Activated CD4-positive, alpha-beta memory T cell treated with anti-CD3 and anti-CD28 coated beads, Interleukin-2, amount 10 ng/mL, durations not matched to agents 7 days and 5 days (primary cell): ENCODE data around the gene PFKFB4. TPM values are rescaled to one million over a fixed set of nuclear protein-coding genes. Genes with fewer than 3 reads are reported as not detected.

Source experiments
- CTCF ChIA-PET: fragments of 350-600 bp; sonication (Branson Sonifier 250); formaldehyde crosslinking; loops from one replicate; lab custom pipeline; 2021; ENCODE audit warnings: antibody characterized with exemption, inconsistent platforms; lab: Charles Lee
- POLR2A ChIA-PET: fragments of 350-600 bp; sonication (Branson Sonifier 250); formaldehyde crosslinking; loops from one replicate; lab custom pipeline; 2021; ENCODE audit warnings: antibody characterized with exemption; lab: Charles Lee
- DNase-seq: peaks from one replicate; pipeline ENCODE4 v3.0.0-alpha.2; 2020
- H3K27ac Mint-ChIP-seq: one replicate; pipeline ENCODE4 v1.8.0; 2021; ENCODE audit warnings: mild to moderate bottlenecking, mixed read lengths
- H3K27me3 Mint-ChIP-seq: one replicate; pipeline ENCODE4 v1.8.0; 2021; ENCODE audit warnings: mixed read lengths
- H3K36me3 Mint-ChIP-seq: one replicate; pipeline ENCODE4 v1.8.0; 2021; ENCODE audit warnings: low read depth, mixed read lengths
- H3K4me1 Mint-ChIP-seq: one replicate; pipeline ENCODE4 v1.8.0; 2021; ENCODE audit warnings: mixed read lengths
- H3K4me3 Mint-ChIP-seq: one replicate; pipeline ENCODE4 v1.8.0; 2021; ENCODE audit warnings: mild to moderate bottlenecking, mixed read lengths
- H3K9me3 Mint-ChIP-seq: one replicate; pipeline ENCODE4 v1.8.0; 2021; ENCODE audit warnings: mixed read lengths
- total RNA-seq, 2 experiments: library from RNA; stranded (reverse); gene quantifications; one replicate each; pipeline ENCODE4 v1.2.3, GENCODE V29; 2021

PFKFB4 gene
- 10 to 100 TPM; 33.3 to 34.4 TPM for total RNA-seq

DNA sequence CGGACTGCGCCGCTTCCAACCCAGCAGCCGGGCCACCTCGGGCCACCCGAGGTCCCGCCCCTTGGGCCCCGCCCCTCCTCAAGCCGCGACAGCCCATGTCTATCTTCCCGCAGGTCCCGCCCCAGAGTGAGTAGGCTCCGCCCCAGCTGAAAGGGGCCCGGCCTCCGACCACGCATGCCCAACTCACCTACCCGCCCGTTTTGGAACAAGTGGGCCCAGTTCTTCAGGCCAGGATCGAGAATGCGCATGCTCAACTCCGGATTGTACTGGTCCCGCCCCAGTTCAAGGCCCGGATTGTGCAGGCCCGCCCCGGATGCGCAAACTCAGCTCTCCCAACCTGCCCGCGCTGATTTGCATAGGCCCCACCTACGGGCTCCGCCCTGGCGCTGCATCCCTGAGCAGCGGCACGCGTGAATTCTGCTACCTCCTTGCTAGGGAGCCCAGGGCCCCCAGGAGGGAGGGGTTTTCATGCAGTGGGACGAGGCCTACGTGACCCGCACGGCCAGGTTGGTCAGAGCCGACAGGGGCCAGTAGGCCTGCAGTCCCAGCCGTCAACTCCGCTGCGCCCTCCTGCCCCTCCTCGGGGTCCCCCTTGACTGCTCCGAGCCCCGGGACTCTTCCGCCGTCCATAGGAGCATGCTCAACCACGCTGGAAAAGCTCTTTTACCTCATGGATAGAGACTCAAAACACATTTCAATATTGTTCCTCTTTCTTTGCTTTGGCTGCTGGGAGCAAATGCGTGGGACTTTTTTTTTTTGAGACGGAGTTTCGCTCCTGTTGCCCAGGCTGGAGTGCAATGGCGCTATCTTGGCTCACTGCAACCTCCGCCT lies at the start of gene PFKFB4:
TSS of gene PFKFB4 (minus strand) at position 8 of the 831 bp plus-strand sequence. CDS start 26 bp downstream, outside the sequence.
- Mint-ChIP-seq H3K27me3 (no peaks in the 10 kb centered on the region), H3K36me3 (peaks cover 15% of the 10 kb centered on the region), H3K4me1 (peaks cover 49% of the 10 kb centered on the region), H3K27ac (peak within 1 kb of the TSS; percentile 74), H3K9me3 (no peaks in the 10 kb centered on the region), H3K4me3 (peak within 1 kb of the TSS; percentile 79)
- CTCF ChIA-PET, result interaction anchor here (0.6 to 13.5 kb wide), 19 partner anchors 8 to 413 kb away, joined by 3 to 180 read pairs (median 4); partner anchors contain the start of genes CCDC51, NCKIPSD, SLC26A6 and TMA7
- POLR2A ChIA-PET, result interaction anchor here (0.6 to 4.7 kb wide), 9 partner anchors 10 to 450 kb away, joined by 3 to 25 read pairs (median 4); partner anchors contain the start of genes CCDC51, SLC26A6, TMA7 and WDR6
- DNase-seq, result peak; percentile 100

DNA sequence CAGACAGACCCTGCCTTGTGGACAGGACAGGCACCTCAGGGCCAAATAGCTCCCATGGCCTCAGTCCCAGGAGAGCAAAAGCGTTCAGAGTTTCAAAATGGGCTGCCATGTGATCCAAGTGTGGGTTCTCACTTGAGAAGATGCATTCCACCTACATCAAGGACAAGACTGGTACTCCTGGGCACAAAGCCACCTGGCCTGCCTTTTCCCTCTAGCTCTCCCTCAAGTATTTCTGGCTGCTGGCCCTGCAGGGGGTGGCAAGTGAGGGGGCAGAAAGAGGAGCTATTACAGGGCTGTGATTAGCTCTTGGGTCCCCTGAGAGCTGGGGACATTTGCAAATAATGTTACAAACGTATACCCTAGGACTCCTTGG lies 45.0 kb upstream of the PFKFB4 start:
- Mint-ChIP-seq H3K4me3 (no peak overlapping the region), H3K27me3 (no peaks in the 10 kb centered on the region), H3K27ac (no peak overlapping the region), H3K9me3 (no peaks in the 10 kb centered on the region), H3K4me1 (no peaks in the 10 kb centered on the region), H3K36me3 (peaks cover 66% of the 10 kb centered on the region)
- ChIA-PET CTCF (no interaction called here), POLR2A (interaction anchor here (1.4 kb wide), 1 partner anchor 11 kb away, joined by 5 read pairs; no protein-coding TSS in a partner anchor)
- DNase-seq, result no peak

DNA sequence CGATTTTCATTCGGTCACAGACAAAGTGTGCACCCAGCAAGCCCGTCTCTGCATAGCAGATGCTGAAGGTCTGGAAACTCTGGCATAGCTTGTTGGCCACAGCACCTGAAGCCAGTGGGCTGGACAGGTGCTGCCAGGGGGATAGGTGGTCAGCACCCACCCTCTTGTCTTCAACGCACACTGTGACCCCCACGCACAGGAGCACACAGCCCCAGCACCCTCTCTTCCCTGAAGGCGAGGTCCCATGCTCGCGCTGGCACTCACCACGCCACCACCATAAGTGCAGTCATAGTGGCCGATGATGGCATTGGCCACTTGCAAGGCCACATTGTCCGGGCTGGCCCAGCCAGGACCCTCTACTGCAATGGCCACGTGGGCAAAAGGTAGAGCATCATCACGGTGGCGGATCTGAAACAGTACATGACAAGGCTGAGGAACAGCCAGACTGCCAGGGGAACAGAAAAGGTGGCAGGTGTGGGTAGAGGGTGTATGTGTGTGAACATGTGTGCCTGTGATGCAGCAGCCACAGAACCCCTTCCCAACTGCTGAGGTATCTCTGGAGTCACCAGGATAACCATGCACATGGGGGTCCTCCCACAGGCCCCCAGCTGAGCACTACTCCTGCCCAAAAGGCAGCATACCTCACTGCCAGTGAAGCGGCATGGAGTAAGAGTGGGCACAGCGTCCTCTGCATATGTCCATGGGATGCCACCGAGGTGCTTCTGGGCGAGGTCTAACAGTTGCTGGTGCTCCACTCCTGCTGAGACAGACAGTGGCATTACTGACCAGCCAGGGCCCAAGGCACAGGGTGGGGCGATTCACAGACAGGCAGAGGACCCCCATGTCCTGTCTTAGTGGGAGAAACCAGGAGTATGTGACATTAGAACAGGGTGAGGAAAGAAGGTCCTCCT lies 44.4 kb upstream of the PFKFB4 start:
- no peak for DNase-seq
- H3K36me3 Mint-ChIP-seq, result peaks cover 65% of the 10 kb centered on the region
- POLR2A ChIA-PET, result interaction anchor here (1.4 kb wide), 1 partner anchor 12 kb away, joined by 5 read pairs; no protein-coding TSS in a partner anchor
- peaks cover 3% of the 10 kb centered on the region for H3K27me3 Mint-ChIP-seq
- CTCF ChIA-PET, result no interaction called here
- H3K9me3 Mint-ChIP-seq, result no peaks in the 10 kb centered on the region
- no peak overlapping the region for H3K27ac Mint-ChIP-seq
- H3K4me1 Mint-ChIP-seq, result peaks cover 2% of the 10 kb centered on the region
- no peak overlapping the region for H3K4me3 Mint-ChIP-seq

DNA sequence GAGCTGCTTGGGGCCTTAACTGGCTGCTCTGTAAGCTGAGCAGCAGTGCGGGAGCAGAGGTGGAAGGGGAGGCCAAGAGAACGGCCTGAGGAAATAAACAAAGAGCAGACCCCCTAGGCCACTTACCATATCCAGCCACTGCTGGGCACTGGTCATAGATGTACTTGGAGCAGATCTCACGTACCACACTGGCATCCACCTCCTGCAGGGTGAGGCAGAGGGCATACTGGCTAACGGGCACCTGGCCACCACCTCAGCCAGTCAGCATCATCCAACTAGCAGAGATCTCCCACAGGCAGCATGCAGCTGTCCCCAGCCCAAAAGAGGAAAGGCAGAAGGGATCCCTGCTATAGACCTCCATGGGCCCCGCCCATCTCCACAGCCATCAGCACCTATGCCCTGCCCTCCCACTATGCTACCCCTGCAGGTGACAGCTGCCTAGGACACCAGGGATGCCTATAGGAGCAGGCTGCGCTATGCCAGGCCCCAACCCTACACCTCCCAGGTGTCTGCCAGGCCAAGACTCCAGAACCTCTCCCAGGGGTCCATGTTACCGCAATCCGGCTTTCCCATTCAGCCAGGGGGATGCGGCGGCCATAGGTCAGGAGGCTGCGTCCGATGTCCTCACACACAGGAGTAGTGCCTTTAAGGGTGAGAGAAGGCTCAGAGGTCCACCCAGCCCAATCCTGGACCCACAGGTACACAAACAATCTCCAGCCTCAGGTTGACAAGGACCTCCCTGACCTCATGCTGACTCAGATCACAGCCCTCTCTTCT lies 43.1 kb upstream of the PFKFB4 start:
- Mint-ChIP-seq H3K4me3 (no peak overlapping the region), H3K27me3 (peaks cover 8% of the 10 kb centered on the region), H3K36me3 (peaks cover 54% of the 10 kb centered on the region), H3K4me1 (peaks cover 2% of the 10 kb centered on the region), H3K9me3 (no peaks in the 10 kb centered on the region), H3K27ac (no peak overlapping the region)
- ChIA-PET POLR2A (no interaction called here), CTCF (no interaction called here)
- no peak for DNase-seq

DNA sequence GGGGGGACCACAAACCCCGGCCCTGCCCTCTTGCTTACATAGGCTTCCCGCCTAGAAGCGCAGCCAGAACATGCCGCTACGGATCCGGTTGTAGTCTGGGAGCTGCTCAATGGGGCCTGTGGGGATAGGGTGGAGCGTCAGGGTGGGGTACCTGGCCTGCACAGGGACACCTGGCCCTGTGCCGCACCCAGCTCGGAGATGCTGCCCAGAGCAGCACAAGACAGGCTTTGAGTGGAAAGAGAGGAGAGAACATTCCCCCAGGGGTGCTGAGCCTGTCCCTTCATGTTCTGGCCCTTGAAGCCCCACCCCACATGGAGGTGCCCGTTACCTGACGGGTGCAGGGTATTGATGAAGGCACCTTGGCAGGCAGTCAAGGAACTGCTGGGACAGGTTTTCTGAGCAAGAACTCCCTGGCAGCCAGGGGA lies 42.5 kb upstream of the PFKFB4 start:
- Mint-ChIP-seq H3K4me1 (peaks cover 7% of the 10 kb centered on the region), H3K9me3 (no peaks in the 10 kb centered on the region), H3K27me3 (peaks cover 13% of the 10 kb centered on the region), H3K4me3 (no peak overlapping the region), H3K27ac (no peak overlapping the region), H3K36me3 (peaks cover 48% of the 10 kb centered on the region)
- no peak for DNase-seq
- CTCF ChIA-PET, result no interaction called here
- POLR2A ChIA-PET, result no interaction called here

DNA sequence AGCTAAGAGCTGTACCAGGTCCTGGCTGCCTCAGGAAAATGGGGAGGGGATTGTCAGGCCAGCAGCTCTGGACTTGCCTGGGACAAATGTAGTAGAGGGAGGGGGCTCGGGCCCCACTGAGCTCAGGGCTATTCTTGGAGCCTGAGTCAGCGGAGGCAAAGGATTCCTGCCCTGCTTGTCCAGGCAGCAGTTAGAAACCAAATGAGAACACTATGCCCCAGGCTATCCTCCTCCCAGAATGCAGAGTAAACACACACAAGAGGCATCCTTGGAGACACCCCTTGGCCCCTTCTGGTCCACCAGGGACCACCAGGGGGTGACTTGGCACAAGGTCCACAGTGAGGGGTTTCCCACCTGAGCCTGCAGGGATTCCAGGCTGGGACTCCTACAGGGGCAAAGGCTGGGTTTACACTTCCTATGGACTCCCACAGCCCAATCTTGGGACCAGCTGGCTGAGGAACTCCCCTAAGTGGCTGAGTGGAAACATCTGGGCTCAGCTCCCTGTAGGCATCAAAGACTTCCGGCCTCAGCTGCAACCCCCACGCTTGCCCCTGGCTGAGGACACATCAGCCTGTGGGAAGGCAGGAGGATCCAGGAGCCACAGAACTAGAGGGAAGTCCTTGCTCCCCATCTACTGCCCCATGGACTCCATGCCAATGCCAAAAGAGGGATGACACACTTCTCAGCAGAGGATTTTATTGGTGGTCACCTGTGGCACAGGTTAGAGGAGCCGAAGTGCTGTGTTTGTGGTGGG lies 41.9 kb upstream of the PFKFB4 start:
- peaks cover 44% of the 10 kb centered on the region for H3K36me3 Mint-ChIP-seq
- no peak overlapping the region for H3K4me3 Mint-ChIP-seq
- no peaks in the 10 kb centered on the region for H3K9me3 Mint-ChIP-seq
- ChIA-PET POLR2A (no interaction called here), CTCF (interaction anchor here (1.0 kb wide), 1 partner anchor 58 kb away, joined by 3 read pairs; no protein-coding TSS in a partner anchor)
- no peak for DNase-seq
- peaks cover 7% of the 10 kb centered on the region for H3K4me1 Mint-ChIP-seq
- peaks cover 16% of the 10 kb centered on the region for H3K27me3 Mint-ChIP-seq
- H3K27ac Mint-ChIP-seq, result no peak overlapping the region

DNA sequence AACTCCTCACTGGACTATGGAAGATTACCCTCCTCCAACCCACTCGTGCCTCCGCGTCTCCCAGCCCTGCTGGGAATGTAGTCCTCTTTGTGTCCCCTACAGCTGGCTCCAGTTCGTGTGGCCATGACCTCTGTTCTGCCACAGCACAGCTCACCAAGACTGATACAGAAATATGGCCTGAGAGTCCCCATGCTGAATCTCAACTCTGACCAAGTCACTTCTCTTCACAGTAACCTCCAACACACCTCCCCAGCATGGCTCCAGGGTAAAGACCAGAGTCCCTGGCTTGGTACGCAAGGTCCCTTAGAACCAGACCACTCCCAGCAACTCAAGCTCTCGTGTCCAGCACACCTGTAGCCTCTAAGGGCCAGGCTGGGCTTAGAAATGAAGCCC lies 40.8 kb upstream of the PFKFB4 start:
- POLR2A ChIA-PET, result no interaction called here
- CTCF ChIA-PET, result interaction anchor here (1.0 kb wide), 1 partner anchor 59 kb away, joined by 3 read pairs; no protein-coding TSS in a partner anchor

DNA sequence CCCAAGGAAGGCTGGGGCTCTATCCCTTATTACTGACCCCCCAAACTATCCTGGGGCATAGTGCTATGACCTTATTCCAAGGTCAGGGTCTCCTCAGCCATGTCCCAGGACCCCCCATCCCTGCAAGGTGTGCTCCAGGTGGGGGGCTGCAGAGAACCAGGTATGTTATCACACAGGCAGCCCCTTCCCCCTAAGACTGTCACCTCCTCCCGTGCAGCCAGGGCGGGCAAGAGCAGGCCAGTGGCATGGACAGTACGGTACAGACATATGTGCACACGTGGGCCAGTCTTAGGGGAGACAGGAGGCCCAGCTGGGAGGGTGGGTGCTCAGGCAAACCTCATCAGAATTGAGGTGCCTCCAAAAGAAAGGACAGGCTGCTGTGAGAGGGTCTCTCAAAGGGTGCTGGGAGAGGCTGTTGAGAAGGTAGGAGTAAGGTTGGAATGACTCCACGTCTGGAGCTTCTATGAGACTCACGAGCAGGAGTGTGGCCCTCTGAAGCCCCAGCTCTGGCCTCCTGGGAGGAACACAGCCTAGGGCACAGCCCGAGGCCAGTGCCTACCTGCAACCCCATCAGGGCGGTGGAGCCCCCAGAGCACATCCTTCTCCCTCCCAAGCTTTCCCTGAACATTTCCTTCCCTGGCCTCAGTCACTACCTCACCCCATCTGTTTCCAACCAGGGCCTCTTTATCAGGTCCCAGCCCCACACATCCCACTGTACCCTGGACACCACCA lies 40.2 kb upstream of the PFKFB4 start:
- Mint-ChIP-seq H3K27me3 (peaks cover 19% of the 10 kb centered on the region), H3K4me3 (no peak overlapping the region), H3K36me3 (peaks cover 29% of the 10 kb centered on the region), H3K4me1 (peaks cover 7% of the 10 kb centered on the region), H3K27ac (no peak overlapping the region), H3K9me3 (no peaks in the 10 kb centered on the region)
- POLR2A ChIA-PET, result no interaction called here
- DNase-seq, result no peak
- CTCF ChIA-PET, result no interaction called here

More for the DNA sequence above, 40.8 kb upstream of the PFKFB4 start:
- peaks cover 34% of the 10 kb centered on the region for H3K36me3 Mint-ChIP-seq
- no peaks in the 10 kb centered on the region for H3K9me3 Mint-ChIP-seq
- H3K27ac Mint-ChIP-seq, result no peak overlapping the region
- H3K27me3 Mint-ChIP-seq, result peaks cover 19% of the 10 kb centered on the region
- peaks cover 7% of the 10 kb centered on the region for H3K4me1 Mint-ChIP-seq
- H3K4me3 Mint-ChIP-seq, result no peak overlapping the region
- no peak for DNase-seq

DNA sequence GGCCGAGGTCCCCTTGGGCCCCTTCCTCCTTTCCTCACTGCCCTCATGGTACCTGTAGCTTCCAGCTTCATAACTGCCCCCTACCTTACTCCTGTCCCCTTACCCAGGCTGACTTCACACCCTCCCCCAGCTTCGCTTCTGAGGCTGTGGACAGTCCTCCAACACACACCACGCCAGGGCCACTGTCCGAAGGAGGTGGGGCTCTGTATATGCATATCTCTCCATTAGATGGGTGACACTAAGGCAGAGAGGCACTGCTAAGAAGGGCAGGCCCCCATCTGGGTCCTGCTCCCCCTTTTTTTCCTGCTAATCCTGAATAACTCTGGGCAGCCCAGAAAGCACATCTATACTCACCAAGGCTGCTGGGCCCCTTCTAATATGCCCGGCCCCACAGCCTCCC lies 39.6 kb upstream of the PFKFB4 start:
- H3K4me3 Mint-ChIP-seq, result no peak overlapping the region
- ChIA-PET CTCF (no interaction called here), POLR2A (no interaction called here)
- H3K36me3 Mint-ChIP-seq, result peaks cover 24% of the 10 kb centered on the region
- peaks cover 20% of the 10 kb centered on the region for H3K27me3 Mint-ChIP-seq
- peaks cover 7% of the 10 kb centered on the region for H3K4me1 Mint-ChIP-seq
- H3K27ac Mint-ChIP-seq, result no peak overlapping the region
- H3K9me3 Mint-ChIP-seq, result no peaks in the 10 kb centered on the region
- no peak for DNase-seq

DNA sequence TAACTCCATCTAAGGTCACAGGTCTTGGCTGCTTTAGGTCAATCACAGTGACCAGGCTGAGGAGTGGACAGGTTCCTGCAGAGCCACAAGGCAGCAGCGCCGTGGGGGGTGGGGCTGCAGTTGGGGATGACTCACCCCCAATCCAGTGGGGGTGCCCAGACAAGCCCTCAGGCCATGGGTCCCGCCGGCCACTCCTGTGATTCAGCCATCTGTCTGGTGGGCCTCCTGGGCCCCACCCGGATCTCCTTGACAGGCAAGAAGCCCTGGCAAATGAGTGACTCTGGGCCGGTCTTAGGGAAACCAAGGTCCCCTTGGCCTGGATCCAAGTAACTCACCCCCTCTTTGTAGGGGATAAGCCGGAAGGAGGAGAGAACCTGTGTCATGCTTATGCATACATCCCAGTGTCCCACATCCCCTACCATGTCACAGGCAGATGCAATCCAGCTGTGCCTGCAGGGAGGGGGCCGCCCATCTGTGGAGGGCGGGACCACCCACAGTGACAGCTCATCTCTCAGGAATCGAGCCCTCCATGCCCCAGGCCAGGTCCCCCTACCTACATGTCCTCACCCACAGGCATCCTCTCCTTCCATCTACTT lies 39.0 kb upstream of the PFKFB4 start:
- Mint-ChIP-seq H3K36me3 (peaks cover 19% of the 10 kb centered on the region), H3K4me3 (no peak overlapping the region), H3K4me1 (peaks cover 7% of the 10 kb centered on the region), H3K27ac (no peak overlapping the region), H3K27me3 (peaks cover 24% of the 10 kb centered on the region), H3K9me3 (no peaks in the 10 kb centered on the region)
- CTCF ChIA-PET, result no interaction called here
- no peak for DNase-seq
- POLR2A ChIA-PET, result no interaction called here

DNA sequence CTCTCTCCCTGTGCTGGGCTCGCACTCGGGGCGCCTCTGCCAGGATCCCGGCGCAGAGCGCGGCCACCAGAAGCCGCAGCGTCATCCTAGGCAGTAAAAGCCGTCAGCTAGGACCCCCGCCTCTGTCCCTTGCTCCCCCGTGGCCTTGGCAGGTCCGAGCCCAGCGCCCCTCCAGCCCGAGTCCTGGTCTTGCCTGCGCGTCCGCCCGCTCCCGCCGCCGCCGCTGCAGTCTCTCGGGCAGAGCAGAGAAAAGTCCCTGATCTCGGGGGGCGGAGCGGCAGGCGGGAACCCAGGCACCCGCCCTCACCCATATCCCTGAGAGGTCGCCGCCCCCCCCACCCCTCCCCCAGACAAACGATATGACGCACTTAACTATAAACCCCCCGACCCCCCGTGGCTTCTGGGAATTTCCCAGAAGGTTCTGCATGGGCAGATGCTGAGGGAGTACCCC lies 38.5 kb upstream of the PFKFB4 start, which contains the start of gene COL7A1:
TSS of gene COL7A1 (minus strand) at position 255 of the 451 bp plus-strand sequence. CDS start at position 85, 170 bp downstream.
- Mint-ChIP-seq H3K27me3 (peaks cover 24% of the 10 kb centered on the region), H3K4me3 (no peak within 1 kb of the TSS), H3K9me3 (no peaks in the 10 kb centered on the region), H3K4me1 (peaks cover 7% of the 10 kb centered on the region), H3K27ac (no peak within 1 kb of the TSS), H3K36me3 (peaks cover 14% of the 10 kb centered on the region)
- ChIA-PET POLR2A (no interaction called here), CTCF (no interaction called here)
- DNase-seq, result no peak
